HPDE6-E6E7 (cell line): ENCODE measurements around the gene FNDC5.
"Not testable (repeated sequence)": the region's sequence is repeated elsewhere in the genome, so short reads cannot be mapped to it uniquely, and the experiment has no call there.

Experiments used
- DNase-seq: peaks from one replicate; pipeline ENCODE4 v3.0.0; 2011; ENCODE audit warnings: missing footprints; ENCODE audit errors: extremely low spot score

Gene FNDC5

DNA sequence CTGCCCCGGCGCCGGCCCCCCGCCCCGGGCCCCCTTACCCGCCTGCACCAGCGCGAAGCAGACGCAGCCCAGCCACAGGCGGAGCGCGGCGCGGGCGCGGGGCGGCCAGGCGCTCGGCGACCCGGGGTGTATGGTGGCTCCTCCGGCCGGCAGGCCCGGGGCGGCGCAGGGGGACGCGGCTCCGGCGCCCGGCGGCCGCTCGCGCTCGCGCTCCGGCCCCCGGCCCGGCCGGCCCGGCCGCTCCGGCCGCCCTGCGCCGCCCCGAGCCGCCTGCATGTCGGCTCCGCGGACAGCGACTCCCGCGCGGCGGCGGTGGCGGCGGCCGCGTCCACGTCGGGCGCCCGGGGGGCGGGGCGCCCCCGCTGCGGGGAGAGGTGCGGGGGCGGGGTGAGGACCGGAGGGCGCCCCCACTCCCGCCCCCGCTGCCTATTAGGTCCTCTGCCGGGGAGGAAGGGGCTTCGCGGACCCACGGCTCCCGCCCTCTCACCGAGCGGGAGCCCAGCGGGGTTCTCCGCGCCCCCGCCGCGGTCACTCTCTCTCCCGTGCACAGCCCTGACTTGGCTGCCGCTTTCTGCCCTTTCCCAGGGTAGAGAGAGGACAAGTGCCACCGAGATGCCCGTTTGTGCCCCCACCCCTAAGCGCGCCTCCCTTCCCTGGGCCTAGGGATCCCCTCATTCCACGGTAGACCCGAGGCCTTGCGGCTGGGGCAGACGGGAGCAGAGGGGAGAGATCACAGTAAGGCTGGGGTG lies at the start of gene FNDC5:
Gene FNDC5 (minus strand): TSS at position 298 of the 749 bp plus-strand sequence.
- no peak for DNase-seq

DNA sequence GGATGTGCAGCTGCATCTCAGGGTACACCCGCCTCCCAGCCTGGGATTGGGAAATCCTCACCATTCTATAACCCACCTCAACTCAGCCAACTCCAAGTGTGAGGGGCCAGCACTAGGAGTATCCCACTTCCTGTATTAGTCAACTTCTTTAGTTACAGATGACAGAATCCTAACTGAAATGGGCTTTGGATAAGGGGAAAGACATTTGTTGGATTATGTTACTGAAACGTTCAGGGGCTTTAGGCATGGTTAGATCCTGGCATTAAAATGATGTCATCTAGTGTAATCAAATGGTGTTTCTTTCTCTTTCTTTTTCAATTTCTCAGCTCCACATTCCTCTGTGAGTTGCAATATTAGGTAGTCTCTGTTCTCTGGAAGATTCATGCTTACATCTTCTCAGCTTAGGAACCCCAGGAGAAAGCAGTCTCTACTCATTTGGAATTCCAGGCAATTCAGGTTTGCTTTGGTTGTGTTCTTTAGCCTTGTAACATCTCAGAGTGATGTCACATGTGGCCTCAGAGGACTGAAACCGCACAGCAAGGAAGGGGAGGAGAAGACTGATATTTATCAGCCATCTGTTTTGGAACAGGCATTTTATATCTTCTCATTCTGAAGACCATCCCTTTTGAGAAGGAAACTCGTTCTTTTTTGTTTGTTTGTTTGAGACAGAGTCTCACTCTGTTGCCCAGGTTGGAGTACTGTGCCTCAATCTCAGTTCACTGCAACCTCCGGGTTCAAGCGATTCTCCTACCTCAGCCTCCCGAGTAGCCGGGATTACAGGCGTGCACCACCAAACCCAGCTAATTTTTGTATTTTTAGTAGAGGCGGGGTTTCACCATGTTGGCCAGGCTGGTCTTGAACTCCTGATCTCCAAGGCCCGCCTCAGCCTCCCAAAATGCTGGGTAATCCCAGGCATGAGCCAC lies 49.4 kb upstream of the FNDC5 start:
- DNase-seq = no peak

DNA sequence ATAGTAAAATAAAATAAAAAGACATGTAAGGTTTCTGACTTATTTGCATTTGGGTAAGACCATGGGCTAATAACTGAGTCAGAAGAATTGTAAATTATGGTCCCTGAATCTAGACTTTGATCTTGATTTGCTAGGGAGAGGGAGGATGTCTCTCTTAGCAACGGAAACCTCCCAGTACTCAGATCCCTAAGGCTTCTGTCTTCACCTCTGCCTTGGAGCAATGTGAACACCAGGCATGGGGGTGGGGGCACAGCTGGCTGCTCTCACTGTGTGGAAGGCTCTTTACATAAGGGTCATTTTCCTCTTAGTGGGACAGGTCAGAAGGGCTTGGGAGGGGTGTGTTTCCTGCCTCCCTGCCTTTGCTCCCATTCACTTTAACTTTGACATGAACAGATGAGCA lies 47.5 kb upstream of the FNDC5 start:
- no peak for DNase-seq

- no peak for DNase-seq
Observed at GRCh38 chr1:32917521-32917920, 46.8 kb upstream of the FNDC5 start.

DNA sequence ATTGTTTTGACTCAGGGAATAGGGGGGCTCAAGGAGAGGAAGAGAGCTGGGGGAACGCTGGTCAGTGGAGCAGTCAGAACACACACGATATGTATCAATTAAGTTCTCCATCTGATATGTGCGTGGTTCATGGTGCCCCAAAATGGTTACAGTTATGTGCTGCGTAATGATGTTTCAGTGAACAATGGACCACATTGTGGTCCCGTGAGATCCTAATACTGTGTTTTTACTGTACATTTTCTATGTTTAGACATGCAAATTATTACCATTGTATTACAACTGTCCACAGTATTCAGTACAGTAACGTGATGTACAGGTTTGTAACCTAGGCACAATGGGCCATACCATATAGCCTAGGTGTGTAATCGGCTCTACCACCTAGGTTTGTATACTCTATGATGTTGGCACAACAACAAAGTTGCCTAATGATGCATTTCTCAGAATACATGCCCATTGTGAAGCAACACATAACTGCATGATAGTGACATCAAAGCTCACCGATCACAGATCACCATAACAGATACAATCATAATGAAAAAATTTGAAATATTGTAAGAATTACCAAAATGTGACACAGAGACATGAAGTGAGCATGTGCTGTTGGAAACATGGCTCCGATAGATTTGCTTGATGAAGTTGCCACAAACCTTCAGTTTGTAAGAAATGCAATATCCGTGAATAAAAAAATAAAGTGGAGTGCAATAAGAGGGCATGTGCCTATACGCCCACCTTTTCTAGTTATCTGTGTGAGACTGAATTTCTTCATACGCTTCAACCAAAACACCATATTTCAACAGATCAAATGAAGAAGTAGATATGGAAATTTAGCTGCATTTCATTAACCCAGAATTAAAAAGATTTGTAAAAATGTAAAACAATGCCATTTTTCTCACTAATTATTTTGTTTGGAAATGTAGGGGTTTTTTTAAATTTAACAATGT lies 45.3 kb upstream of the FNDC5 start:
- no peak for DNase-seq

- no peak for DNase-seq
Observed at GRCh38 chr1:32910319-32910718, 39.6 kb upstream of the FNDC5 start.

DNA sequence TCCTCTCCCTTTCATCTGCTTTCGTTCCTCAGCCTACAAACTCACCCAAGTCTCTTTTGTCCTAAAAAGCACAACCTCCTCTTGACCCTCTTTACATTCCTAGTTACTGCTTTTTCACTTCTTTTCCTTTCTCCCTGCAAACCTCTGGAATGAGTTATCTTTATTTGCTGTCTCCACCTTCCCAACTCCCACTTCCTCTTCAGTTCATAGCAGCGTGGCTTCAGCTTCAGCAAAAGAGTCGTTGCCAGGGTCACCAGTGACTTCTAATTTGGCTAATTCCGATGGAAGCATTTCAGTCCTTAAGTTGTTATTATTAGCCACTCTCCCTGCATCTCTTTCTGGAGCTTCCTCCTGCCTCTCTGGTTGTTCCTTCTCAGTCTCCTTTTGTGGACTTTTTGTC lies 36.7 kb upstream of the FNDC5 start:
- no peak for DNase-seq

- DNase-seq = no peak
Observed at GRCh38 chr1:32906654-32907053, 35.9 kb upstream of the FNDC5 start.

DNA sequence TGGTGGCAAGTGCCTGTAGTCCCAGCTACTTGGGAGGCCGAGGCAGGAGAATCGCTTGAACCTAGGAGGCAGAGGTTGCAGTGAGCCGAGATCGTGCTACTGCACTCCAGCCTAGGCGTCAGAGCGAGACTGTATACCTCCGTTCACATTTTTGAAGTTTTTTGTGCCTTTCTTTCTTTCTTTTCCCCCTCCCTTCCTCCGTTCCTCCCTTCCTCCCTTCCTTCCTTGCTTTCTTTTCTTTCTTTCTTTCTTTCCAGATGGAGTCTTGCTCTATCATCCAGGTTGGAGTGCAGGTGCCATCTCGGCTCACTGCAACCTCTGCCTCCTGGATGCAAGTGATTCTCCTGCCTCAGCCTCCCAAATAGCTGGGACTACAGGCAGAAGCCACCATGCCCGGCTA lies 34.9 kb upstream of the FNDC5 start:
- not testable (repeated sequence) for DNase-seq

GRCh38 chr1:32904797-32905196 lies 34.1 kb upstream of the FNDC5 start:
- DNase-seq = no peak

DNA sequence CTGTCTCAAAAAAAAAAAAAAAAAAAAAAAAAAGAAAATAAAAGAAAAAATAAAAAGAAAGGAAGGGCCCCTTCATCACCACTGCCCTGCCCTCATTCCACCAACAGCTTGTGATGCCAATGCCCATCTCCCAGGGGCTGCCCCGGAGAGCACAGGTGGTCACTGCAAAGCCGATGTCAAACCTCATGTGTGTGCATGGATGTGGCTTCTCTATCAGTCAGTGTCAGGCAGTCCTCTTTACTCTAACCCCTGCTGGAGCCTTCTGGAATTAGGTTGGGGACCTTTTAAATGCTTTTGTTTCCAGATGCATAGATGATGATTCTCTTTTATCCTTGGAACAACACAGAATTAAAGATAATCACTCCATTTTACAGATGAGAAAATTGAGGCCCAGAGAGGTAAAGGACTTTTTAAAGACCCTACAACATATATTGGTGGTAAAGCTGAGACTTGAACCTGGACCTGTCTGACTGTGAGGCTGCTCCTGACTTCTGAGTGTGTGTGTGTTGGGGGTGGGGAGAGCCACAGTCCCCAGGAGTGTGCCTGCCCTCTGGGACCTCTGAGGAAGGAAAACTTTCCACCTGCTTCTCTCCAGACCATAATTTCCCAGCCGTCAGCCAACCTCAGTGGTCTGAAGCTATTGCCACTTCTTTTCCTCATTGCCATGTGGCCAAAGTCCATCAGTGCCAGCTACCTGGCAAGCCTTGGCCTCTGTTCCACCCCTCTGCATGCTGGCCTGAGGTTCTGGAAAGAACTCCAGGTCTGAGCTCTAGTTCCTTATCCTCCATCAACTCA lies 33.5 kb upstream of the FNDC5 start:
- no peak for DNase-seq

DNA sequence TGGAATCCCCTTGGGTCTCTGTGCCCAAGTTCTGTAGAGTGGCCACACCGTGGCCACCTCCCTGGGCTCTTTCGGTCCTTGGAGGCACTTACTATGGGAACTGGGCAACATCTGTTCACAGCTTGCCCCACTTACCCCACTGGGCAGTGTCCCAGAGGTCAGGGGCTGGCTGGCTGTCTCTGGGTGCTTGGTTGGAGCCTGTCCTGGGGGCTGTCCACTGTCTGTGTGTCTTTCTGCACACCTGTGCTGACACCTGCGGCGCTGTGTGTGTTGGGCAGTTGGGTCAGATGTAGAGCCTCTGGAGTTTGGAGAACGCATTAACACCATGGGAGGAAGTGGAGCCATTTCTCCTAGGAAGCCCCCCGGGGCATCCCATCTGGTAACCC lies 31.8 kb upstream of the FNDC5 start:
- no peak for DNase-seq

DNA sequence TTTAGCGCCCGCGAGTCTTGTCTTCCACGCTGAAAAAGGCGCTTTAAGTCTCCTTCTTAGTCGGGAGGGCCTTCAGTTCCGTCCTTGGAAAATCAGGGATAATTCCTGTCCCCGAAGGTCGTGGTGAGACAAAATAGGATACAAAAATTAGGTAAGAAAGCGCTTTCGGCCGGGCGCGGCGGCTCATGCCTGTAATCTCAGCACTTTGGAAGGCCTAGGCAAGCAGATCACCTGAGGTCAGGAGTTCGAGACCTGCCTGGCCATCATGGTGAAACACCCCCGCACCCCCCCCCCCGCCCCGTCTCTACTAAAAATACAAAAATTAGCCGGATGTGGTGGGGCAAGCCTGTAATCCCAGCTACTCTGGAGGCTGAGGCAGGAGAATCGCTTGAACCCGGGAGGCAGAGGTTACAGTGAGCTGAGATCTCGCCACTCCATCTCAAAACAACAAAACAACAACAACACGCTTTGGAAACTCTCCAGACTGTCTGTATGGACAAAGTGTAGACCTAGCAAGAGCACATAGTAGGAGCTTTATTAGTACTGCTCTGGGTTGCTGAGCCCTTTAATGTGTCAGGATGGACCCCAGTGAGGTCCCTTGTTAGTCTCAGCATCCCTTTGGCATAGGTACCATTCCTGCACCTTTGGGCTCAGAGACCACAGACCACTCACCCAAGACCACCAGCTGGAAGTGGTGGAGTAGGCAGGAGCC lies 31.3 kb upstream of the FNDC5 start:
- DNase-seq = no peak

GRCh38 chr1:32900956-32901822 lies 30.5 kb upstream of the FNDC5 start, which contains the start of gene TMEM54:
Gene TMEM54 (minus strand): TSS chr1:32901389. CDS start chr1:32901238, 151 bp downstream.
- DNase-seq = peak; percentile 69

DNA sequence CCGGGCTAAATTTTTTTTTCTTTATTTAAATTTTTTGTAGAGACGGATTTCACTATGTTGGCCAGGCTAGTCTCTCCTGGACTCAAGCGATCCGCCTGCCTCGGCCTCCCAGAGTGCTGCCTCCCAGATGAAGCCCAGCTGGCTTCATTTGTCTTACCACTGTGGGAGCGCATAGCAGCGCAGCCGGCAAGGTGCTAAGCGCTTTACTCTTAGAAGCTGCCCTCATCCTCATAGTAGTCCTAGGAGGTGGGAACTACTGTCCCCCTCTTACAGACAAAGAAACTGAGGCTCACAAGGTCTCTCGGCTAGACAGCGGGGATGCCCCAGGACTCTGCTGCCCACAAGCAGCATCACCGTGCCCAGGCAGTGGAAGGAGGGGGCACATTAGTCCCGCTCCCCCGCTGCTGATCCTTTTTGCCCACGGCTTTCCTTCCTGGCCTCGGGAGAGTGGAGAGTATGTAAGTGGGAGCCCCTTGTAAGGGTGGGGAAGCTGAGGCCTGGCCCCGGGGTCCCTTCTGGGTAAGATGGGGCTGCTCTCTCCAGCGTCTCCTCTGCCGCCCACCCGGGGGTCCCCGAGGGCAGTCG lies 29.8 kb upstream of the FNDC5 start:
- no peak for DNase-seq

DNA sequence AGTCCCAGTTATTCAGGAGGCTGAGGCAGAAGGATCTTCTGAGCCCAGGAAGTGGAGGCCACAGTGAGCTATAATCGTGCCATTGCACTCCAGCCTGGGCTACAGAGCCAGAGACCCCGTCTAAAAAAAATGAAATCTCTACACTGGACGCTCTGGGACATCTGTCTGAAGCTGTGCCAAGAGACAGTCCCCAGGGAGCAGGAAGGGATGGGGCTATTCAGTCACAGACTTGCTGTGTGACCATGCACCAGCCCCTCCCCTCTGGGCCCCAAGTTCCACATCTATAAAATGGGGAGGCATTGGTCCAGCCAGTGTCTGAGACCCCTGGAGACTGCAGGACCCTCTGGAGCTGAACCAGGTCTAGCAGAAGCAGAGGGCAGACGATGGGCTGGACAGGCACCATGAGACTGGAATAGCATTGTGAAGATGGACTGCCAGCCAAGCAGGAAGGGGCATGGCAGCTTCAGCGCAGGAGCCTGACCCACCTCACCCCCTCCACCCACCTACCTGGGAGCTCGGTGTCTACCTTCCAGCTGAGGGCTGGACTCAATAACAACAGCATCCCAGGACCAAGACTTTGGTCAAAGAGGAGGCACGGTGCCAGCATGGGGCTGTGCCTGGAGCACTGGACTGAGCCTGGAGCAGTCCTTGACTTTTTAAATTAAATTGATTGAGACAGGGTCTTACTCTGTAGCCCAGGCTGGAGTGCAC lies 29.0 kb upstream of the FNDC5 start:
- DNase-seq = no peak

GRCh38 chr1:32898958-32899357 lies 28.2 kb upstream of the FNDC5 start:
- no peak for DNase-seq

DNA sequence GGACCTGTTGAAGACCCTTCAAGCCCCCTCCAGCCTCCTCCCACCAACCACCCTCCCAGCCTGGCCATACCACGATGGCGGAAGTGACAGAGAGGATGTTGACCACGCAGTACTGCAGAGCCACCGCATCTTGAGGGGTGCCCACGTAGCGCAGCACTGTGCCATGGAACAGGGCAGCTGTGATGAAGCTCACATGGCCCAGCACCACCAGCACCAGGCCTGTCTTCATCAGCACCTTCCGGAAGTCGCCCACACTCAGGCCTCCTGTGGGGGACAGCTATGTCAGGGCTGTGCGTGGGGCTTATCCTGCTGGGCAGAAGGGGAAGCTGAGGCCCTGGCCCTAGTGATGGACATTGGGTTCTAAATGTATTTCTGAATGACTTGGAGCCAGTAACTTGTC lies 27.3 kb upstream of the FNDC5 start:
- DNase-seq = no peak
